ENCODE results near the gene EML4. TPM values are rescaled to one million over a fixed set of nuclear protein-coding genes. Genes with fewer than 3 reads are reported as not detected.
"Not testable (repeated sequence)": the region's sequence is repeated elsewhere in the genome, so short reads cannot be mapped to it uniquely, and the experiment has no call there.

Gene EML4
- total RNA-seq, 3 donors from 2014 or later (not counting 1 experiment from before 2014, with no cell fraction given): 88.4 to 136 (median 91.5) TPM

DNA sequence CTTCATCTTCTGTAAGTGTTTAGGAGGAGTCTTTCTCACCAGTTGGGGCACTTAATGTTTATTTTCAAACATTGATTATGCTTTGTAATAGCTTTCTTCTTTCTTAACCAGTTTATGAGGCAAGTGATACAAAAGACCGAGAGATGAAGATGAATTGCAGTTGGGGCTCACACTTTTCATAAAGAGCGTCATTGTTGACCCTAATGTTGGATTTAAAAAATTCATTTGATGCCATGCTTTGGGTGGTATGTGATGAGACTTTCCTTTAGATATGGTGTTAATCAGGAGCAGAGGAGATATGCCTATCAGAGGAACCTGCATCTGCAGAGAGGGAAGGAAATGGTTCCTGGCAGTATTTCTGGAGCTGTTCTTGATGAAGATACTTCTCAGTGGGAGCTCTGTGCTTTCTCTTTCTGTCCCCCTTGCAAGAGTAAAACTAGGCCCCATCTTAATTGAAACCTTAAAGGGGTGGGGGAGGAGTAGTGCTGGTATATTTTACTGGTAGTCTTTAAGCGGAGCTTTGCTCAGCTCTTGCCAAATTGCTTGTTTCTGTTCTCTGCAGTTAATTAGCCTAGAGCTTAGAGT, 2.3 kb downstream of the EML4 start:
- Mint-ChIP-seq H3K9me3 (no peaks in the 10 kb centered on the region), H3K27me3 (ENCODE audit: low read depth in 2 of 2) (no peaks in the 10 kb centered on the region), H3K27ac (no peak overlapping the region), H3K36me3 (no peaks in the 10 kb centered on the region), H3K4me3 (no peak overlapping the region), H3K4me1 (peaks cover 8 to 15% of the 10 kb centered on the region in 2 donors)
- 73% methylated on average over 3 of the region's 3 CpGs for WGBS (ENCODE audit: insufficient coverage)
- intact Hi-C loops (cut with micrococcal nuclease): loop anchor here (2.0 kb wide), 1 partner anchor 75 kb away; no protein-coding TSS in a partner anchor
- Histone ChIP-seq H3K27ac (ENCODE audit: low read length) (peak overlapping the region; percentile 94), H3K36me3 (ENCODE audit: control insufficient read depth, insufficient read depth, low read length) (no peaks in the 10 kb centered on the region), H3K27me3 (ENCODE audit: control insufficient read depth, insufficient read depth, low read length) (no peaks in the 10 kb centered on the region), H3K4me3 (ENCODE audit: low read length) (peak overlapping the region; percentile 96), H3K9me3 (ENCODE audit: control insufficient read depth, insufficient read depth, low read length) (no peaks in the 10 kb centered on the region), H3K4me1 (ENCODE audit: control insufficient read depth, insufficient read depth, low read length) (peaks cover 21% of the 10 kb centered on the region)
- DNase-seq: peak in 1 of 2 donors; percentile 54
- ATAC-seq: no peak
- TF ChIP-seq, protein P1, sequence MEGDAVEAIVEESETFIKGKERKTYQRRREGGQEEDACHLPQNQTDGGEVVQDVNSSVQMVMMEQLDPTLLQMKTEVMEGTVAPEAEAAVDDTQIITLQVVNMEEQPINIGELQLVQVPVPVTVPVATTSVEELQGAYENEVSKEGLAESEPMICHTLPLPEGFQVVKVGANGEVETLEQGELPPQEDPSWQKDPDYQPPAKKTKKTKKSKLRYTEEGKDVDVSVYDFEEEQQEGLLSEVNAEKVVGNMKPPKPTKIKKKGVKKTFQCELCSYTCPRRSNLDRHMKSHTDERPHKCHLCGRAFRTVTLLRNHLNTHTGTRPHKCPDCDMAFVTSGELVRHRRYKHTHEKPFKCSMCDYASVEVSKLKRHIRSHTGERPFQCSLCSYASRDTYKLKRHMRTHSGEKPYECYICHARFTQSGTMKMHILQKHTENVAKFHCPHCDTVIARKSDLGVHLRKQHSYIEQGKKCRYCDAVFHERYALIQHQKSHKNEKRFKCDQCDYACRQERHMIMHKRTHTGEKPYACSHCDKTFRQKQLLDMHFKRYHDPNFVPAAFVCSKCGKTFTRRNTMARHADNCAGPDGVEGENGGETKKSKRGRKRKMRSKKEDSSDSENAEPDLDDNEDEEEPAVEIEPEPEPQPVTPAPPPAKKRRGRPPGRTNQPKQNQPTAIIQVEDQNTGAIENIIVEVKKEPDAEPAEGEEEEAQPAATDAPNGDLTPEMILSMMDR (IDR thresholded peaks at IDR 0.05): no peak

DNA sequence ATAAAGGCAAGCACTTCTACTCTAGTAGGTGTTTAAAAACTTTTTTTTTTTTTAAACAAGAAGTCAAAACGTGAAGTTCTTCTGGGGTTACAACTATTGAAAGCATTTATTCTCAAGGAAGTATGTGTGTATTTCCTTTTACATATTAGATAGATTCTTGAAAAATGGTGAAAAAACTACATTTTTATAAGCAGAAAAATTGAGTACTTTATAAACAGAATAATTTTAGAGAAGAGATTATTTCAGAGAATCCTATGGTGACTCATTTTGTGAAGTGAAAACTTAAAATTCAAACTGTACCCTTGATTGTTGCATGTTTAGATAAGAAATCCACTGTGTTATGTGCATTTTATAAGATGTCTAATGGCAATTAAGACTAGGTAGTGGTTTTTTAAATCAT, 2.9 kb downstream of the EML4 start:
- no CpG with 5 or more reads among the region's 1 CpG for WGBS (ENCODE audit: insufficient coverage)
- H3K4me1 Mint-ChIP-seq: peaks cover 9 to 17% of the 10 kb centered on the region in 2 donors
- H3K27ac Mint-ChIP-seq: no peak overlapping the region
- intact Hi-C loops (cut with micrococcal nuclease): no loop called here
- no peak for ATAC-seq
- no peak overlapping the region for H3K4me3 Mint-ChIP-seq
- no peak for DNase-seq
- H3K27me3 Mint-ChIP-seq (ENCODE audit: low read depth in 2 of 2): no peaks in the 10 kb centered on the region
- no peaks in the 10 kb centered on the region for H3K36me3 Mint-ChIP-seq
- TF ChIP-seq, protein P1 (IDR thresholded peaks at IDR 0.05): no peak
- Histone ChIP-seq H3K4me1 (ENCODE audit: control insufficient read depth, insufficient read depth, low read length) (peaks cover 23% of the 10 kb centered on the region), H3K36me3 (ENCODE audit: control insufficient read depth, insufficient read depth, low read length) (no peaks in the 10 kb centered on the region), H3K27ac (ENCODE audit: low read length) (peak overlapping the region; percentile 94), H3K4me3 (ENCODE audit: low read length) (no peak overlapping the region), H3K27me3 (ENCODE audit: control insufficient read depth, insufficient read depth, low read length) (no peaks in the 10 kb centered on the region), H3K9me3 (ENCODE audit: control insufficient read depth, insufficient read depth, low read length) (no peaks in the 10 kb centered on the region)
- H3K9me3 Mint-ChIP-seq: no peaks in the 10 kb centered on the region

DNA sequence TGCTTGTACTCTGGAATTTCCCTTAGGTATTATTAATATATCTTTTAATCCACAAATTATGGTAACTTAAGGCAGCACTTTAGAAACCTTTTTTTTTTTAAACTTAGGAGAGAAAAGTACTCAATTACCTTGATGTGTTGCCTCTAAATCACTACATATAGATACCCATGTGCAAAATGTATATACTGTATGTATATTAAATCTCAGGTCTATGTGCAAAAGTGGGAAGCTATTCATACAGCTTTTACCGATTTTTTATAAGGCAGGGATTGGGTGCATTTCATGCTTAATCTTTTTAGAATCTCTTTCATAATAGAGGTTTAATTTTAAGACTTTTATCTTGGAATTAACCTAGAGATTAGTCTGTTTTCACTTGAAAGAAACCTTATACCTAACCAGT, 3.4 kb downstream of the EML4 start:
- DNase-seq: no peak
- no peak overlapping the region for H3K27ac Mint-ChIP-seq
- no peaks in the 10 kb centered on the region for H3K36me3 ChIP-seq (ENCODE audit: control insufficient read depth, insufficient read depth, low read length)
- H3K4me1 Mint-ChIP-seq: peaks cover 9 to 19% of the 10 kb centered on the region in 2 donors
- no peaks in the 10 kb centered on the region for H3K27me3 Mint-ChIP-seq (ENCODE audit: low read depth in 2 of 2)
- TF ChIP-seq, protein P1 (IDR thresholded peaks at IDR 0.05): no peak
- no CpG with 5 or more reads among the region's 1 CpG for WGBS (ENCODE audit: insufficient coverage)
- peaks cover 23% of the 10 kb centered on the region for H3K4me1 ChIP-seq (ENCODE audit: control insufficient read depth, insufficient read depth, low read length)
- intact Hi-C loops (cut with micrococcal nuclease): no loop called here
- no peaks in the 10 kb centered on the region for H3K9me3 ChIP-seq (ENCODE audit: control insufficient read depth, insufficient read depth, low read length)
- H3K27me3 ChIP-seq (ENCODE audit: control insufficient read depth, insufficient read depth, low read length): no peaks in the 10 kb centered on the region
- ATAC-seq: no peak
- no peaks in the 10 kb centered on the region for H3K36me3 Mint-ChIP-seq
- H3K27ac ChIP-seq (ENCODE audit: low read length): no peak overlapping the region
- H3K4me3 ChIP-seq (ENCODE audit: low read length): no peak overlapping the region
- H3K9me3 Mint-ChIP-seq: no peaks in the 10 kb centered on the region
- no peak overlapping the region for H3K4me3 Mint-ChIP-seq

DNA sequence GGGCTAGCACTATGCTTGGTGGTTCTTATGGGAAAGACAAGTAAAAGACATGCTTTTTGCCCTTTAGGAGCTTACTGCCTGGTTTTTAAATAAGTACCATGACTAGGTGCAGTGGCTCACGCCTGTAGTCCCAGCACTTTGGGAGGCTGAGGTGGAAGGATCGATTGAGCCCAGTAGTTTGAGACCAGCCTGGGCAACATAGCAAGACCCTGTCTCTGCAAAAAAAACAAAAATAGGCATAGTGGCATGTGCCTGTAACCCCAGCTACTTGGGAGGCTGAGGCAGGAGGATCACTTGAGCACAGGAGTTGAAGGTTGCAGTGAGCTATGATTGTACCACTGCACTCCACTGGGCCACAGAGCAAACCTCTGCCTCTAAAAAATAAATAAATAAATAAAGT, 4.3 kb downstream of the EML4 start:
- peaks cover 23% of the 10 kb centered on the region for H3K4me1 ChIP-seq (ENCODE audit: control insufficient read depth, insufficient read depth, low read length)
- not testable (repeated sequence) for H3K4me3 ChIP-seq (ENCODE audit: low read length); H3K27ac Mint-ChIP-seq

More for the DNA sequence above, 4.3 kb downstream of the EML4 start:
- H3K27me3 ChIP-seq (ENCODE audit: control insufficient read depth, insufficient read depth, low read length); H3K4me3 Mint-ChIP-seq; intact Hi-C loops (cut with micrococcal nuclease); H3K27me3 Mint-ChIP-seq (ENCODE audit: low read depth in 2 of 2); DNase-seq; H3K36me3 ChIP-seq (ENCODE audit: control insufficient read depth, insufficient read depth, low read length); H3K36me3 Mint-ChIP-seq; ATAC-seq; H3K9me3 Mint-ChIP-seq; H3K9me3 ChIP-seq (ENCODE audit: control insufficient read depth, insufficient read depth, low read length): not testable (repeated sequence)
- 98% methylated on average over 2 of the region's 2 CpGs for WGBS (ENCODE audit: insufficient coverage)
- H3K4me1 Mint-ChIP-seq: peaks cover 9 to 28% of the 10 kb centered on the region in 2 donors
- H3K27ac ChIP-seq (ENCODE audit: low read length): peak overlapping the region; percentile 18

Data from natural killer cell (primary cell).